Stomach (tissue), 4 donors: ENCODE measurements around the gene NRF1.

Source experiments
- POLR2A ChIP-seq, 4 donors: fragments of 450-650 bp; IDR thresholded peaks; one replicate each; pipeline ENCODE4 v1.6.1; 2016; ENCODE audit warnings: antibody characterized with exemption in 4 of 4, control low read depth in 2 of 4, mild to moderate bottlenecking in 1 of 4, moderate library complexity in 1 of 4
- TF ChIP-seq, protein P1 (sequence below), 7 experiments: fragments of 450-650 bp in 4 of 7; fragments of 200-600 bp in 3 of 7; sonication (generic) in 3 of 7; IDR thresholded peaks; one replicate each; pipeline ENCODE4 v1.5.1; 2016 to 2019; ENCODE audit warnings: antibody characterized with exemption in 7 of 7, control low read depth in 2 of 7, mild to moderate bottlenecking in 1 of 7

DNA sequence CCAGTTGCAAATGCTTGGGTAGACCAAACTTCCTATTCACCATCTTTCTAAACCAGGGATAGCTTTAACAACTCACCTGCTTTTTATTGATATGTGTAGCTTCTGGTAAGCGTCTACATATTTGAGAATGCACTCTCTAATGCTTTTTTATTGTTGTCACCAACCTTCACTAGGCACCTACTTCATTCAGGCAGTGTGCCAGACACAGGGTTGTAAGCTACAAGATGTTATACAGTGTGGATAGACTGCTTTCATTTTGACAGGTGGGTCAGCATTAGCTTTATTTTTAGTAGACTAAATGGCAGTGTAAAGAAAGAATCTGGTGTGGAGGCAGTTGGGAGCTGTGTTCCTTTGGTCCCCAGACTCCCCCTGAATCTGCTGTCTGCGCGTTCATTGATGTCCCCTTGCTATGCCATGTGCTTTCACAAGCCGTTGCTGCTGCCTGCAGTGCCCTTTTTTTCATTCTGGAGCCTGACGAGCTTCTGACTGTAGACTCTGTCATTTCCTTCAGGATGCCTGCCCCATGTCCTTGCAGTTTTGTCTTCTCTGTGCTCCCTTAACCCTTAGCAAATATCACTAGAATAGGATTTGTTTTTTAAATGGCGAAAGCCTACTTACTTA, 32.1 kb downstream of the NRF1 start:
- TF ChIP-seq POLR2A (IDR thresholded peaks at IDR 0.05), result no peak
- TF ChIP-seq, protein P1, sequence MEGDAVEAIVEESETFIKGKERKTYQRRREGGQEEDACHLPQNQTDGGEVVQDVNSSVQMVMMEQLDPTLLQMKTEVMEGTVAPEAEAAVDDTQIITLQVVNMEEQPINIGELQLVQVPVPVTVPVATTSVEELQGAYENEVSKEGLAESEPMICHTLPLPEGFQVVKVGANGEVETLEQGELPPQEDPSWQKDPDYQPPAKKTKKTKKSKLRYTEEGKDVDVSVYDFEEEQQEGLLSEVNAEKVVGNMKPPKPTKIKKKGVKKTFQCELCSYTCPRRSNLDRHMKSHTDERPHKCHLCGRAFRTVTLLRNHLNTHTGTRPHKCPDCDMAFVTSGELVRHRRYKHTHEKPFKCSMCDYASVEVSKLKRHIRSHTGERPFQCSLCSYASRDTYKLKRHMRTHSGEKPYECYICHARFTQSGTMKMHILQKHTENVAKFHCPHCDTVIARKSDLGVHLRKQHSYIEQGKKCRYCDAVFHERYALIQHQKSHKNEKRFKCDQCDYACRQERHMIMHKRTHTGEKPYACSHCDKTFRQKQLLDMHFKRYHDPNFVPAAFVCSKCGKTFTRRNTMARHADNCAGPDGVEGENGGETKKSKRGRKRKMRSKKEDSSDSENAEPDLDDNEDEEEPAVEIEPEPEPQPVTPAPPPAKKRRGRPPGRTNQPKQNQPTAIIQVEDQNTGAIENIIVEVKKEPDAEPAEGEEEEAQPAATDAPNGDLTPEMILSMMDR (IDR thresholded peaks at IDR 0.05), result no peak
